Measurements from ENCODE around the gene ADAT3. TPM values are rescaled to one million over a fixed set of nuclear protein-coding genes. Genes with fewer than 3 reads are reported as not detected.

Gene ADAT3
- total and polyA plus RNA-seq, 4 experiments from 2014 or later: 1.4 to 4.9 (median 3.8) TPM

DNA sequence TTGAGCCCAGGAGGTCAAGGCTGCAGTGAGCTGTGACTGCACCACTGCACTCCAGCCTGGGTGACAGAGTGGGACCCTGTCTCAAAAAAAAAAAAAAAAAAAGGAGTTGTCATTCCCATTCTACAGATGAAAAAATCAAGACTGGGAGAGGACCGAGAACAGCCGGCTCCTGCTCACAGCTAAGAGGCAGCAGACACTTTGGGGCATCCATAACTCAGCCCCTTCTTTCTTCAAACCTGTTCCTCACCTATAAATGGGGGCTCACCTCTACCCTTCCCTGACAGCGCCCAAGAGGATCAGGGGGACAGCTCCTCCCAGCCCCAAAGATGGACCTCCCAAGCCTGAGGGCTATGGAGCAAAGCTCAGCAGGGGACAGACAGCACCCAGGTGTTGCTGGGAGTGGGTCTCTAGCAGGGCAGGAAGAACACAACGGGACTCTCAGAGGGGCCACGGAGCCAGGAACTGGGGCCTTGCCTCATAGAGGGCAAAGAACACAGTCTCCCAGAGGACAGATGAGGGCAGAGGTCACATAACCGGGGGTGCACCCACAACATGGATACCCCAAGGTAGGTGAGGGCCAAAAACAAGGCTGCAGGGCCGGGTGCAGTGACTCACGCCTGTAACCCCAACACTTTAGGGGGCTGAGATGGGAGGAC is 38.4 kb upstream of the ADAT3 start:
- no peak overlapping the region for H3K27ac ChIP-seq (ENCODE audit: low read depth, low read length)
- Mint-ChIP-seq H3K9me3 (no peaks in the 10 kb centered on the region), H3K27me3 (no peaks in the 10 kb centered on the region), H3K27ac (peak overlapping the region in 5 of 7 donors; percentile 27 to 82 (median 50)), H3K36me3 (peaks cover 0 to 12% of the 10 kb centered on the region in 2 donors), H3K4me3 (peak overlapping the region in 1 of 8 donors; percentile 33), H3K4me1 (peaks cover 0 to 18% (median 9%) of the 10 kb centered on the region in 4 donors)
- DNase-seq: peak in 1 of 5 donors; percentile 26
- ChIA-PET POLR2A (ENCODE audit: partially characterized antibody) (interaction anchor here (0.6 to 4.1 kb wide), 9 partner anchors 8 to 595 kb away, joined by 3 to 60 read pairs (median 3); no protein-coding TSS in a partner anchor), CTCF (ENCODE audit: partially characterized antibody) (interaction anchor here (0.8 to 1.4 kb wide), 5 partner anchors 9 to 76 kb away, joined by 3 to 9 read pairs (median 4); partner anchors contain the start of gene REXO1)
- no peaks in the 10 kb centered on the region for H3K9me3 ChIP-seq (ENCODE audit: control insufficient read depth in 1 of 2, low read length in 2 of 2)
- H3K4me1 ChIP-seq (ENCODE audit: insufficient read depth, low read length): peaks cover 14% of the 10 kb centered on the region
- H3K4me3 ChIP-seq (ENCODE audit: low read length in 2 of 2): no peak overlapping the region
- intact Hi-C loops (cut with micrococcal nuclease): no loop called here
- no peaks in the 10 kb centered on the region for H3K27me3 ChIP-seq (ENCODE audit: insufficient read depth, low read length)
- H3K36me3 ChIP-seq (ENCODE audit: insufficient read depth, low read length): no peaks in the 10 kb centered on the region

DNA sequence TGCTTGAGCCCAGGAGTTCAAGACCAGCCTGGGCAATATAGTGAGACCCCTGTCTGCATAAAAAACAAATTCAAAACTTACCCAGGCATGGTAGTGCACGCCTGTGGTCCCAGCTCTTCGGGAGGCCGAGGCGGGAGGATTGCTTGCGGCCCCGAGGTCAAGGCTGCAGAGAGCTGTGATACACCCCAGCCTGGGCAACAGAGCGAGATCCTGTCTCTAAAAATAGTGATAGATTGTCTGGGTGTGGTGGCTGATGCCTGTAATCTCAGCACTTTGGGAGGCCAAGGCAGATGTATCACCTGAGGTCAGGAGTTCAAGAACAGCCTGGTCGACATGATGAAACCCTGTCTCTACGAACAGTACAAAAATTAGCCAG is 37.9 kb upstream of the ADAT3 start:
- H3K4me3 ChIP-seq (ENCODE audit: low read length in 2 of 2): no peak overlapping the region
- no peaks in the 10 kb centered on the region for H3K9me3 Mint-ChIP-seq
- H3K27me3 Mint-ChIP-seq: no peaks in the 10 kb centered on the region
- peaks cover 0 to 15% (median 7%) of the 10 kb centered on the region in 4 donors for H3K4me1 Mint-ChIP-seq
- intact Hi-C loops (cut with micrococcal nuclease): no loop called here
- no peak for DNase-seq
- H3K27me3 ChIP-seq (ENCODE audit: insufficient read depth, low read length): no peaks in the 10 kb centered on the region
- ChIA-PET CTCF (ENCODE audit: partially characterized antibody) (no interaction called here), POLR2A (ENCODE audit: partially characterized antibody) (interaction anchor here (0.8 to 4.1 kb wide), 4 partner anchors 8 to 62 kb away, joined by 3 to 60 read pairs (median 4); no protein-coding TSS in a partner anchor)
- no peak overlapping the region for H3K27ac ChIP-seq (ENCODE audit: low read depth, low read length)
- peaks cover 0 to 9% of the 10 kb centered on the region in 2 donors for H3K36me3 Mint-ChIP-seq
- no peaks in the 10 kb centered on the region for H3K9me3 ChIP-seq (ENCODE audit: control insufficient read depth in 1 of 2, low read length in 2 of 2)
- peak overlapping the region in 3 of 7 donors; percentile 35 to 50 (median 37) for H3K27ac Mint-ChIP-seq
- H3K4me3 Mint-ChIP-seq: no peak overlapping the region
- H3K4me1 ChIP-seq (ENCODE audit: insufficient read depth, low read length): peaks cover 12% of the 10 kb centered on the region
- H3K36me3 ChIP-seq (ENCODE audit: insufficient read depth, low read length): no peaks in the 10 kb centered on the region

DNA sequence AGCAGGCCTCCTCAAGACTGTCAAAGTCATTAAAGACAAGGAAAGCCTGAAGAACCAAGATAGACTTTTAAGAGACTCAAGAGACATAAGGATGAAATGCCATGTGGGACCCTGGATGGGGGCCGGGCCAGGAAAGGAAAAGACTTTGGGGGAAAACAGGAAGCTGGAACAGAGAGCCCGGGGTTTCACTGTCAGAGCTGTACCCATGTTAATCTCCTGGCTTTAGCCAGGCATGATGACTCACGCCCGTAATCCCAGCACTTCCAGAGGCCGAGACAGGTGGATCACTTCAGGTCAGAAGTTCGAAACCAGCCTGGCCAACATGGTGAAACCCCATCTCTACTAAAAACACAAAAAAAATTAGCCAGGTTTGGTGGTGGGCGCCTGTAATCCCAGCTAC is 36.2 kb upstream of the ADAT3 start:
- CTCF ChIA-PET (ENCODE audit: partially characterized antibody): interaction anchor here (1.2 to 1.7 kb wide), 2 partner anchors 28 to 32 kb away, joined by 3 to 4 read pairs; no protein-coding TSS in a partner anchor
- H3K9me3 ChIP-seq (ENCODE audit: control insufficient read depth in 1 of 2, low read length in 2 of 2): no peaks in the 10 kb centered on the region
- H3K4me3 ChIP-seq (ENCODE audit: low read length in 2 of 2): no peak overlapping the region
- H3K36me3 ChIP-seq (ENCODE audit: insufficient read depth, low read length): no peaks in the 10 kb centered on the region
- no peak overlapping the region for H3K4me3 Mint-ChIP-seq
- H3K4me1 Mint-ChIP-seq: peaks cover 1 to 26% (median 7%) of the 10 kb centered on the region in 4 donors
- no peak for DNase-seq
- H3K4me1 ChIP-seq (ENCODE audit: insufficient read depth, low read length): peaks cover 28% of the 10 kb centered on the region
- POLR2A ChIA-PET (ENCODE audit: partially characterized antibody): interaction anchor here (0.8 to 1.1 kb wide), 2 partner anchors 16 to 29 kb away, joined by 3 read pairs; partner anchors contain the start of gene ABHD17A
- peaks cover 0 to 7% of the 10 kb centered on the region in 2 donors for H3K36me3 Mint-ChIP-seq
- no peaks in the 10 kb centered on the region for H3K27me3 ChIP-seq (ENCODE audit: insufficient read depth, low read length)
- H3K27ac Mint-ChIP-seq: peak overlapping the region in 4 of 7 donors; percentile 43 to 70 (median 60)
- no peak overlapping the region for H3K27ac ChIP-seq (ENCODE audit: low read depth, low read length)
- no peaks in the 10 kb centered on the region for H3K27me3 Mint-ChIP-seq
- H3K9me3 Mint-ChIP-seq: no peaks in the 10 kb centered on the region
- intact Hi-C loops (cut with micrococcal nuclease): no loop called here

DNA sequence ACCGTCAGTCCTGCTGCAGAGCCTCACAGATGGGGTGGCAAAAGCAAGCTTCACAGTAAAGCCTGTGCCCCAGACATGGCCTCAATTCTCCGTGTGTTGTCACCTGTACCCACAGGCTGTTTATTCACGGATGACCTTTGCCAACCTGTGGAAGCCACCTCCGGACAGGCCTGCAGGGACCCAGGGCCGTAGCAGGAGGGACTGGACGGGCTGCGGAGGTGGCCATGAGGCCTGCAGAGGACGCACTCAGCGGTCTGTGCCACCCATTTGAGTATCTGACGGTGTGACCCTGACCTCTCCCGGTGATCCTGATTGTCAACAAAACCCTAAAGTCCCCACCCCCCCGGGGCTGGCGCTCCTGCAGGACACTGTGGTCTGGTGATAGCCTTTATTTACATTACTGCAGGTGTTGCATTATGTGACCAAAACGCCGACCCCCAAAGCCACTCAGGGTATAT is 34.0 kb upstream of the ADAT3 start:
- Mint-ChIP-seq H3K36me3 (peaks cover 3 to 22% of the 10 kb centered on the region in 2 donors), H3K27ac (no peak overlapping the region), H3K9me3 (no peaks in the 10 kb centered on the region), H3K4me3 (no peak overlapping the region), H3K27me3 (no peaks in the 10 kb centered on the region), H3K4me1 (peaks cover 12 to 42% (median 21%) of the 10 kb centered on the region in 4 donors)
- Histone ChIP-seq H3K27ac (ENCODE audit: low read depth, low read length) (no peak overlapping the region), H3K4me3 (ENCODE audit: low read length in 2 of 2) (no peak overlapping the region), H3K36me3 (ENCODE audit: insufficient read depth, low read length) (no peaks in the 10 kb centered on the region), H3K9me3 (ENCODE audit: control insufficient read depth in 1 of 2, low read length in 2 of 2) (no peaks in the 10 kb centered on the region), H3K4me1 (ENCODE audit: insufficient read depth, low read length) (peaks cover 31% of the 10 kb centered on the region), H3K27me3 (ENCODE audit: insufficient read depth, low read length) (no peaks in the 10 kb centered on the region)
- ChIA-PET POLR2A (ENCODE audit: partially characterized antibody) (interaction anchor here (0.7 to 2.5 kb wide), 3 partner anchors 12 to 176 kb away, joined by 3 to 7 read pairs (median 3); no protein-coding TSS in a partner anchor), CTCF (ENCODE audit: partially characterized antibody) (no interaction called here)
- intact Hi-C loops (cut with micrococcal nuclease): no loop called here
- DNase-seq: no peak

DNA sequence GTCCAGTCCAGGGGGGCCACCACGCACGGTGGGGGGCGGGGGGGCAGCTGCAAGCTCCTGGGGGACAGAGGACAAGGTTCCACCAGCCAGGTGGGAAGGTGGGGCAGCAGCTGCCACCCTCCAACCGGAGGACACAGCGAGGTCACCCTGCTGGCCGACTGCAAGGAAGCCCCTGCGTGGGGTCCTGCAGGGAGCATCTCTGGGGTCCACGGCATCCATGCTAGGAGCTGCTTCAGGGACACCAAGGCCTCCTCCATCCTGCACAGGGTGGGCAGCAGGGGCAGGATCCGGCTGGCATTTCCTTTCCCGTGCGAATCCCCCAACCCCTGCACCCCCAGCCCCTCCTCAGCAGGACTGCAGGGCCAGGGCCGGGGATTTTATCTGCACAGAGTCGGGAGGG is 33.6 kb upstream of the ADAT3 start:
- DNase-seq: no peak
- H3K4me3 Mint-ChIP-seq: no peak overlapping the region
- CTCF ChIA-PET (ENCODE audit: partially characterized antibody): no interaction called here
- peaks cover 13 to 47% (median 24%) of the 10 kb centered on the region in 4 donors for H3K4me1 Mint-ChIP-seq
- H3K36me3 Mint-ChIP-seq: peaks cover 3 to 25% of the 10 kb centered on the region in 2 donors
- Histone ChIP-seq H3K27ac (ENCODE audit: low read depth, low read length) (no peak overlapping the region), H3K27me3 (ENCODE audit: insufficient read depth, low read length) (no peaks in the 10 kb centered on the region), H3K9me3 (ENCODE audit: control insufficient read depth in 1 of 2, low read length in 2 of 2) (no peaks in the 10 kb centered on the region), H3K36me3 (ENCODE audit: insufficient read depth, low read length) (no peaks in the 10 kb centered on the region), H3K4me3 (ENCODE audit: low read length in 2 of 2) (no peak overlapping the region), H3K4me1 (ENCODE audit: insufficient read depth, low read length) (peaks cover 36% of the 10 kb centered on the region)
- H3K27ac Mint-ChIP-seq: no peak overlapping the region
- POLR2A ChIA-PET (ENCODE audit: partially characterized antibody): interaction anchor here (1.4 to 2.5 kb wide), 2 partner anchors 12 to 27 kb away, joined by 3 to 7 read pairs; no protein-coding TSS in a partner anchor
- intact Hi-C loops (cut with micrococcal nuclease): no loop called here
- no peaks in the 10 kb centered on the region for H3K9me3 Mint-ChIP-seq
- no peaks in the 10 kb centered on the region for H3K27me3 Mint-ChIP-seq

DNA sequence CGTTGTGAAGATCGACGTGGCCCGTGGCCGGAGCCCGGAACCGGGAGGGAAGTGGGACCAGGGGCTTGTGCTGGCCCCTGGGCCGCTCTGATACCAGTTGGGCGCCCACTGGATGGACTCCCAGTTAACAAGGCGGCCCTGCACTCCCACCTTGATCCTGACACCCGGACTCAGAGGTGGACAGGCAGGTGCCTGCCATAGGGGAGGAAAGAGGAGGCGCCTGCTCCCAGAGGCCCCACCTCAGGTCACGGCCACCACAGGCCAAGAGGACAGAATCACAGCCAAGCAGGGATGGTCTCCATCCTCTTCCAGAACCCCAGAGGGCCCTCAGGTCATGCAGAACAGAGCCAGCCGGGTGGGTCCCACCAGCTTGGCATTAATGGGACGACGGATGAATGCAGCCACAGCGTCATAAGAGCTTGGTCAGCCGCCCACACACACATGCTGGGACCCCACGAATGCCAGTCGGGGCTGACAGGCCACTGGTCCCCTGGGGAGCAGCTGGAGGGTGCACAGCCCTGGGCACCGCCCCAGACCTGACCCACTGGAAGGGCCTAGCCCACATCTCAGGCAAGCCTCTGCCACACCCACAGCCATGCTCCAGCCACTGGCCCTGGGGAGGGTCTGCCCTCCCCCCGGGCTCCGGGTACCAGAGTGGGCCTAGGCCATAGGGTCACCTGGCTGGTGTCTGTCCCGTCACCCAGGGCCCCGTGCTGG is 32.2 kb upstream of the ADAT3 start:
- Mint-ChIP-seq H3K27me3 (no peaks in the 10 kb centered on the region), H3K4me1 (peaks cover 13 to 46% (median 21%) of the 10 kb centered on the region in 4 donors), H3K27ac (no peak overlapping the region), H3K9me3 (no peaks in the 10 kb centered on the region), H3K4me3 (peak overlapping the region in 4 of 8 donors; percentile 8 to 98 (median 47)), H3K36me3 (peaks cover 3 to 27% of the 10 kb centered on the region in 2 donors)
- CTCF ChIA-PET (ENCODE audit: partially characterized antibody): no interaction called here
- Histone ChIP-seq H3K36me3 (ENCODE audit: insufficient read depth, low read length) (no peaks in the 10 kb centered on the region), H3K4me3 (ENCODE audit: low read length in 2 of 2) (no peak overlapping the region), H3K9me3 (ENCODE audit: control insufficient read depth in 1 of 2, low read length in 2 of 2) (no peaks in the 10 kb centered on the region), H3K27ac (ENCODE audit: low read depth, low read length) (peak overlapping the region; percentile 92), H3K27me3 (ENCODE audit: insufficient read depth, low read length) (no peaks in the 10 kb centered on the region), H3K4me1 (ENCODE audit: insufficient read depth, low read length) (peaks cover 37% of the 10 kb centered on the region)
- POLR2A ChIA-PET (ENCODE audit: partially characterized antibody): interaction anchor here (4.1 kb wide), 1 partner anchor 8 kb away, joined by 60 read pairs; the partner anchor contains the start of gene KLF16
- intact Hi-C loops (cut with micrococcal nuclease): no loop called here
- DNase-seq: no peak
